HEK293T (cell line): ENCODE results near the gene CD28.

ENCODE experiments used
- ARNT ChIP-seq: fragments of 450-650 bp; IDR thresholded peaks from 2 replicates; pipeline ENCODE4 v1.6.1; 2017; ENCODE audit warnings: mild to moderate bottlenecking
- BHLHE40 ChIP-seq: fragments of 450-650 bp; IDR thresholded peaks from 2 replicates; pipeline ENCODE4 v1.6.1; 2016; ENCODE audit warnings: mild to moderate bottlenecking, moderate library complexity, borderline replicate concordance
- ELF4 ChIP-seq: fragments of 450-650 bp; IDR thresholded peaks from 2 replicates; pipeline ENCODE4 v1.6.1; 2017; ENCODE audit warnings: antibody characterized with exemption
- FOXA1 ChIP-seq: fragments of 450-650 bp; IDR thresholded peaks from 2 replicates; pipeline ENCODE4 v1.6.1; 2016; ENCODE audit warnings: mild to moderate bottlenecking
- FOXK2 ChIP-seq: fragments of 450-650 bp; IDR thresholded peaks from 2 replicates; pipeline ENCODE4 v1.6.1; 2016; ENCODE audit warnings: mild to moderate bottlenecking
- FOXM1 ChIP-seq: fragments of 450-650 bp; IDR thresholded peaks from 2 replicates; pipeline ENCODE4 v1.6.1; 2017; ENCODE audit warnings: mild to moderate bottlenecking, borderline replicate concordance
- LEF1 ChIP-seq: fragments of 450-650 bp; IDR thresholded peaks from 2 replicates; pipeline ENCODE4 v1.6.1; 2017; ENCODE audit warnings: mild to moderate bottlenecking, borderline replicate concordance
- NFRKB ChIP-seq: fragments of 450-650 bp; IDR thresholded peaks from 2 replicates; pipeline ENCODE4 v1.6.1; 2016; ENCODE audit warnings: mild to moderate bottlenecking, moderate library complexity
- SP1 ChIP-seq: fragments of 450-650 bp; IDR thresholded peaks from 2 replicates; pipeline ENCODE4 v1.6.1; 2017
- SUZ12 ChIP-seq: fragments of 450-650 bp; IDR thresholded peaks from 2 replicates; pipeline ENCODE4 v1.6.1; 2016; ENCODE audit warnings: mild to moderate bottlenecking
- TF ChIP-seq, protein P1 (sequence below): fragments of 450-650 bp; IDR thresholded peaks from 2 replicates; pipeline ENCODE4 v1.6.1; 2016

DNA sequence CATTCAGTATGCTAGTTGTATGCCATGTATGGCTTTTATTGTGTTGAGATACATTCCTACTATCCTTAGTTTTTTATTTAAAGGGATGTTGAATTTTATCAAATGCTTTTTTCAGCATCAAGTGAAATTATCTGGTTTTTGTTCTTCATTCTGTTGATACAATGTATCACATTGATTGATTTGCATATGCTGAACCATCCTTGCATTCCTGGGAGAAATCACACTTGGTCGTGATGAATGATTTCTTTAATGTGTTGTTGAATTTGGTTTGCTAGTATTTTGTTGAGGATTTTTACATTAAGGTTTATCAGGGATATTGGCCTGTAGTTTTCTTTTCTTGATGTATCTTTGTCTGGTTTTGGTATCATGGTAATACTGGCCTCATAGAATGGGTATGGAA is 49.7 kb downstream of the CD28 start:
- TF ChIP-seq SP1 (no peak), NFRKB (no peak), LEF1 (no peak), BHLHE40 (no peak), SUZ12 (no peak), FOXM1 (no peak), ELF4 (no peak), FOXK2 (no peak), FOXA1 (no peak), ARNT (no peak)
- TF ChIP-seq, protein P1, sequence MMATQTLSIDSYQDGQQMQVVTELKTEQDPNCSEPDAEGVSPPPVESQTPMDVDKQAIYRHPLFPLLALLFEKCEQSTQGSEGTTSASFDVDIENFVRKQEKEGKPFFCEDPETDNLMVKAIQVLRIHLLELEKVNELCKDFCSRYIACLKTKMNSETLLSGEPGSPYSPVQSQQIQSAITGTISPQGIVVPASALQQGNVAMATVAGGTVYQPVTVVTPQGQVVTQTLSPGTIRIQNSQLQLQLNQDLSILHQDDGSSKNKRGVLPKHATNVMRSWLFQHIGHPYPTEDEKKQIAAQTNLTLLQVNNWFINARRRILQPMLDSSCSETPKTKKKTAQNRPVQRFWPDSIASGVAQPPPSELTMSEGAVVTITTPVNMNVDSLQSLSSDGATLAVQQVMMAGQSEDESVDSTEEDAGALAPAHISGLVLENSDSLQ: no peak
